Measurements from ENCODE around the gene TCP1.

DNA sequence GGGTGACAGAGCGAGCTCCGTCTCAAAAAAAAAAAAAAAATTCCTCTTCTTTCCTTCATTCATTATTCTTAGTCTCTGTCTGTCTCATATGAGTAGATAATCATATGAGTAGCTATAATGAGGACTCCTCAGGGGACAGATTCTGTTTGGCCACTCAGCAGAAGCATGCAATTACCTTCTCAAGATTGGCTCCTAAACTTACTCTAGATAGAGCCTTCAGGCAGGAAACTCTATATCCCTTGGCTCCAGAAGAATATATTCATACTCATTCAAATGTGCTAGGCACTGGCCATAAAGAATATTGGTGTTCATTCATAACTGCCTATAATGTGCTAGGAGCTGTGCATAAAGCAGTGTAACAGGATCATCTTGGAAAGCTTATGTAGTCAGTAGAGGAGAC, 29.8 kb downstream of the TCP1 start:
- TF ChIP-seq EZH2 (IDR thresholded peaks at IDR 0.05) (no peak), POLR2AphosphoS5 (IDR thresholded peaks at IDR 0.05; ENCODE audit: borderline replicate concordance, low read depth, low read length) (0 out of 2 replicates have a peak, but pooled peaks have one; percentile 20)
